ENCODE measurements around the gene PFKFB2. TPM values are rescaled to one million over a fixed set of nuclear protein-coding genes. Genes with fewer than 3 reads are reported as not detected.

PFKFB2 gene
- total RNA-seq, 1 donor: 14.5 TPM

GRCh38 chr1:207088161-207088560, 35.1 kb downstream of the PFKFB2 start:
- Histone ChIP-seq H3K4me3 (ENCODE audit: insufficient read depth, low read length) (no peak overlapping the region), H3K27ac (ENCODE audit: low read depth, low read length) (no peak overlapping the region), H4K20me1 (ENCODE audit: insufficient read depth, low read length) (no peaks in the 10 kb centered on the region), H3K36me3 (ENCODE audit: insufficient read depth, low read length) (no peaks in the 10 kb centered on the region), H3K4me1 (ENCODE audit: insufficient read depth, low read length) (peaks cover 3% of the 10 kb centered on the region), H3K27me3 (ENCODE audit: insufficient read depth, low read length) (peaks cover 8% of the 10 kb centered on the region), H3K79me2 (ENCODE audit: insufficient read depth, low read length) (no peaks in the 10 kb centered on the region), H3K4me2 (ENCODE audit: insufficient read depth, low read length) (no peak overlapping the region), H3K9me3 (ENCODE audit: low read depth, low read length) (no peaks in the 10 kb centered on the region), H2AFZ (ENCODE audit: low read length) (no peak overlapping the region)
- DNase-seq (ENCODE audit: insufficient read length, low spot score, missing footprints): no peak
- TF ChIP-seq, protein P1, sequence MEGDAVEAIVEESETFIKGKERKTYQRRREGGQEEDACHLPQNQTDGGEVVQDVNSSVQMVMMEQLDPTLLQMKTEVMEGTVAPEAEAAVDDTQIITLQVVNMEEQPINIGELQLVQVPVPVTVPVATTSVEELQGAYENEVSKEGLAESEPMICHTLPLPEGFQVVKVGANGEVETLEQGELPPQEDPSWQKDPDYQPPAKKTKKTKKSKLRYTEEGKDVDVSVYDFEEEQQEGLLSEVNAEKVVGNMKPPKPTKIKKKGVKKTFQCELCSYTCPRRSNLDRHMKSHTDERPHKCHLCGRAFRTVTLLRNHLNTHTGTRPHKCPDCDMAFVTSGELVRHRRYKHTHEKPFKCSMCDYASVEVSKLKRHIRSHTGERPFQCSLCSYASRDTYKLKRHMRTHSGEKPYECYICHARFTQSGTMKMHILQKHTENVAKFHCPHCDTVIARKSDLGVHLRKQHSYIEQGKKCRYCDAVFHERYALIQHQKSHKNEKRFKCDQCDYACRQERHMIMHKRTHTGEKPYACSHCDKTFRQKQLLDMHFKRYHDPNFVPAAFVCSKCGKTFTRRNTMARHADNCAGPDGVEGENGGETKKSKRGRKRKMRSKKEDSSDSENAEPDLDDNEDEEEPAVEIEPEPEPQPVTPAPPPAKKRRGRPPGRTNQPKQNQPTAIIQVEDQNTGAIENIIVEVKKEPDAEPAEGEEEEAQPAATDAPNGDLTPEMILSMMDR (IDR thresholded peaks at IDR 0.05; ENCODE audit: extremely low read depth, low read depth, low read length): no peak

GRCh38 chr1:207088701-207089626, 35.9 kb downstream of the PFKFB2 start, which contains the start of gene C4BPB:
Gene C4BPB (plus strand): TSS chr1:207088860. CDS start chr1:207089532, 672 bp downstream.
- Histone ChIP-seq H3K4me3 (ENCODE audit: insufficient read depth, low read length) (no peak within 1 kb of the TSS), H3K4me1 (ENCODE audit: insufficient read depth, low read length) (peaks cover 3% of the 10 kb centered on the region), H3K27me3 (ENCODE audit: insufficient read depth, low read length) (peaks cover 8% of the 10 kb centered on the region), H3K9me3 (ENCODE audit: low read depth, low read length) (no peaks in the 10 kb centered on the region), H3K36me3 (ENCODE audit: insufficient read depth, low read length) (no peaks in the 10 kb centered on the region), H4K20me1 (ENCODE audit: insufficient read depth, low read length) (no peaks in the 10 kb centered on the region), H2AFZ (ENCODE audit: low read length) (peak within 1 kb of the TSS; percentile 32), H3K79me2 (ENCODE audit: insufficient read depth, low read length) (no peaks in the 10 kb centered on the region), H3K4me2 (ENCODE audit: insufficient read depth, low read length) (no peak within 1 kb of the TSS), H3K27ac (ENCODE audit: low read depth, low read length) (no peak within 1 kb of the TSS)
- no peak for DNase-seq (ENCODE audit: insufficient read length, low spot score, missing footprints)
- TF ChIP-seq, protein P1 (IDR thresholded peaks at IDR 0.05; ENCODE audit: extremely low read depth, low read depth, low read length): no peak

DNA sequence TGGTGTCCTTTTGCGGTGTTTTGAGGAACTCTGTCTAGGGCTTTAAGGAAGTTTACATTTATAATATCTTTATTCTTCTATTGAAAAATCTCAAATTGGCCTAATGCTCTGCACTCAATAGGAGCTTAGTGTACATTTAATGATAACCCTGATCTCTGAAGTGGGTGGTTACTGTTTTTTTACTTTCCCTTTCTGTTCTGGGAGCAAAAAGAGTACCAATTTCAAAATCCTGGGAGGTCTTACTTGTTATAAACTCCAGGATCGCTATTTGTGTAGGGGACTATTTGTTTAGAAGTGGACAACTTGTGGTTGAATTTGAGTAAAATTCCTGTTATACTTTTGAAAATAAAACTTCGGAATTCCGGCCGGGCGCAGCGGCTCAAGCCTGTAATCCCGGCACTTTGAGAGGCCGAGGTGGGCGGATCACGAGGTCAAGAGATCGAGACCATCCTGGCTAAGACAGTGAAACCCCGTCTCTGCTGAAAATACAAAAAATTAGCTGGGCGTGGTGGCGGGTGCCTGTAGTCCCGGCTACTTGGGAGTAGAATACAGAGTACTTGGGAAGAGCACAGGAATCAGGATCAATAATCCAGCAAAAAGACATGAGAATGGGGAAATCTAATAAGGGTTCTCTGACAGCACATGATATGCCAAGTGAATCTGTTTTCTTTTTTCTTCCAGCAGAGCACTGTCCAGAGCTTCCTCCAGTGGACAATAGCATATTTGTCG, 36.7 kb downstream of the PFKFB2 start:
- no peak for DNase-seq (ENCODE audit: insufficient read length, low spot score, missing footprints)
- Histone ChIP-seq H4K20me1 (ENCODE audit: insufficient read depth, low read length) (no peaks in the 10 kb centered on the region), H2AFZ (ENCODE audit: low read length) (no peak overlapping the region), H3K79me2 (ENCODE audit: insufficient read depth, low read length) (no peaks in the 10 kb centered on the region), H3K9me3 (ENCODE audit: low read depth, low read length) (no peaks in the 10 kb centered on the region), H3K27ac (ENCODE audit: low read depth, low read length) (no peak overlapping the region), H3K36me3 (ENCODE audit: insufficient read depth, low read length) (no peaks in the 10 kb centered on the region), H3K4me2 (ENCODE audit: insufficient read depth, low read length) (no peak overlapping the region), H3K4me3 (ENCODE audit: insufficient read depth, low read length) (no peak overlapping the region), H3K4me1 (ENCODE audit: insufficient read depth, low read length) (no peaks in the 10 kb centered on the region), H3K27me3 (ENCODE audit: insufficient read depth, low read length) (peaks cover 3% of the 10 kb centered on the region)
- TF ChIP-seq, protein P1 (IDR thresholded peaks at IDR 0.05; ENCODE audit: extremely low read depth, low read depth, low read length): no peak
